ENCODE data around the gene NACC2.

DNA sequence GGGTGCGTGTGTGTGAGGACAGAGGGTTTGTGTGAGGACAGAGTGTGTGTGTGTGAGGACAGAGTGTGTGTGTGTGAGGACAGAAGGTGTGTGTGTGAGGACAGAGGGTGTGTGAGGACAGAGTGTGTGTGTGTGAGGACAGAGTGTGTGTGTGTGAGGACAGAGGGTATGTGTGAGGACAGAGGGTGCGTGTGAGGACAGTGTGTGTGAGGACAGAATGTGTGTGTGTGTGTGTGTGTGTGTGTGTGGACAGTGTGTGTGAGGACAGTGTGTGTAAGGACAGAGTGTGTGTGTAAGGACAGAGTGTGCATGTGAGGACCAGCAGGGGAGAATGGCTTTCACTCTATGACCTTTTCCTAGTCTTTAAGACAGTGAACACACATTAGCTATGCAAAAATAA lies 70.8 kb downstream of the NACC2 start:
- TF ChIP-seq POLR2A (IDR thresholded peaks at IDR 0.05; ENCODE audit: low read length) (no peak), GATA1 (IDR thresholded peaks at IDR 0.05; ENCODE audit: low read depth, low read length) (no peak)

Measured in erythroblast (primary cell).